HG03139 (cell line): ENCODE measurements around the gene PALB2.

ENCODE experiments used
- ATAC-seq: cut with Tn5 transposase; IDR thresholded peaks from one replicate; pipeline ENCODE4 v1.9.1; 2021; ENCODE audit not compliant: unreplicated experiment

Gene PALB2

DNA sequence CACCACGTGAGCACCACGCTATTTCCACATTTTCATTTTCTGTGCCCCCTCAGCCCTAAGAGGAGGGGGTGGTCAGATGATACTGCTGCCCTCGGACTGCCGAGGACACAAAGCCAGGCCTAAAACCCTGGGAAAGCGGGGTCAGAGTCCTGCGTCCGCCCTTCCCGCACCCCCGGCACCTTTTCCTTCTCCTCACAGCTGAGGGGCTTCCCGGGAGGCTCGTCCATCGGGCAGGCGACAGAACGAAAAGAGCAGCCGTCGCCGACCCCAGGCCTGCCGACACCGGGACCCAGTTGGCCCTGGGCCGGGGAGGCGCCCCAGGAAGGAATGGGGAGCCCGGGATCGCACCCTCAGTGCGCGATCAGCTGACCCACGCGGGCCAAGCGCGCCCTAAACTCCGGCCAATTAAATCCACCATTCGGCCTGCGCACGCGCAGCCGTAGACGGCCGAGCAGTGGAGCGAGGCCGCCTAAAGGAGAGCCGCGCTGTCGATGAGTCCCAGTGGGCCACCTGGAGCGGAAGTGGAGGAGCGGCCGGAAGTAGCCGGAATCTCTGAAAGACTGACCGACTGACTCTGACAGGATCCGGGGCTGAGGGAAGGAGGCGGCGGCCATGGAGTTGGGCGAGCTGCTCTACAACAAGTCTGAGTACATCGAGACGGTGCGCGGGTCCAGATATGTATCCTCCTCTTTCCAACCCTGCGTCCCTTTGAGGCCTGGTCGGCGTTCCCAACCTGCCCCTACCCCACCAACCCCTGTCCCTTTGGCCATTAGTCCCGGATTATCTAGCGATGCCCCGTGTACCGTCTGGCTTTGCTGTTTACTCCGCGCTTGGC lies at the start of gene PALB2, which contains the start of gene DCTN5:
Gene PALB2, minus strand, starts transcription at position 380 of the 835 bp plus-strand sequence. Its CDS starts 153 bp downstream, at position 227.
Gene DCTN5, plus strand, starts transcription at position 536 of the 835 bp plus-strand sequence. Its CDS starts 77 bp downstream, at position 613.
- peak; percentile 91 for ATAC-seq

DNA sequence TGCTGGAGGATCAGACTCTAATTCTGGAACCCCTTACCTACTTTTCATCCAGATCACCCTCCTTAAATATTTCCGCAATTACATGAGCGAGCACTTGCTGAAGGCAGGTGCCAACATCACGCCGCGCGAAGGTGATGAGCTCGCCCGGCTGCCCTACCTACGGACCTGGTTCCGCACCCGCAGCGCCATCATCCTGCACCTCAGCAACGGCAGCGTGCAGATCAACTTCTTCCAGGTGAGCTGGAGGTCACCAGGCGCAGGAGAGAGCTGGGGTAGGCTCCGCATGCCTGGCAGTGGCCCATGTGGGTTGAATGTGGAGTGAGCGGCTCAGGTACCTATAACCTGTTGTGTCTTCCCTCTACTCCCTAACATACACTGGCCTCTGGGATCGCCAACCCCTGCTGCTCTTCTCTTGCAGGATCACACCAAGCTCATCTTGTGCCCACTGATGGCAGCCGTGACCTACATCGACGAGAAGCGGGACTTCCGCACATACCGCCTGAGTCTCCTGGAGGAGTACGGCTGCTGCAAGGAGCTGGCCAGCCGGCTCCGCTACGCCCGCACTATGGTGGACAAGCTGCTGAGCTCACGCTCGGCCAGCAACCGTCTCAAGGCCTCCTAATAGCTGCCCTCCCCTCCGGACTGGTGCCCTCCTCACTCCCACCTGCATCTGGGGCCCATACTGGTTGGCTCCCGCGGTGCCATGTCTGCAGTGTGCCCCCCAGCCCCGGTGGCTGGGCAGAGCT lies 48.5 kb upstream of the PALB2 start:
- no peak for ATAC-seq

DNA sequence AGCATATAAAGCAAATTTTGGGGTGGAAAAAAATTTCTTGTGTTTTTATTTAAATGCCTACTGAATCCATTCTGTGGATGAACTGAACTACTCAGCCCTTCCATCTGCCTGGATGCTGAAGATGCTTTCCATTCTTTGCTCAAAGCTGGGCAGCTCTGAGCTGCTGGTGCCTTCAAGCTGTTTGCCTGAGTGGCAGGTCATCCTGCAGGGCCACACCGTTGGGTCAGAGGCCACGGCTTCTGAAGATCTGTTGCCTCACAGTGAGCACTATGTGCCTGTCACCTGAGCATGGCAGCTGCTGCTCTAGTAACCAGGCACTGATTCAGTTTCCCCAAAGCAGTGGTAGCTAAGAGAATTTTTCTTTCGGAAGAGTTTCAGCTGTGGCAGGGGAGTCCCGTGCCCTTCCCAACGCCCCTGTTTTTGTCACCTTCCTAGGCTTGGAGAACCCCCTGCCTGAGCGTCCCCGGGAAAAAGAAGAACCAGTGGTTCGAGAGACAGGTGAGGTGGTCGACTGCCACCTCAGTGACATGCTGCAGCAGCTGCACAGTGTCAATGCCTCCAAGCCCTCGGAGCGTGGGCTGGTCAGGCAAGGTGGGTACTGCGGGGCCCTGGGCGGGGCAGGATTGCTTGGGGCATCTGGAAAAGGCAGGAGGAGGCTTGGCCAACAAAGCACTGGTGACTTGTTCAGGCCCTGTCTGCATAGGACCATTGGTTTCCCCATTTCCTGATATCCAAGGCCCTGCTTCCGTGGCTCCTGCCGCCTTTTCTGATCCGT lies 46.1 kb upstream of the PALB2 start:
- ATAC-seq = no peak

DNA sequence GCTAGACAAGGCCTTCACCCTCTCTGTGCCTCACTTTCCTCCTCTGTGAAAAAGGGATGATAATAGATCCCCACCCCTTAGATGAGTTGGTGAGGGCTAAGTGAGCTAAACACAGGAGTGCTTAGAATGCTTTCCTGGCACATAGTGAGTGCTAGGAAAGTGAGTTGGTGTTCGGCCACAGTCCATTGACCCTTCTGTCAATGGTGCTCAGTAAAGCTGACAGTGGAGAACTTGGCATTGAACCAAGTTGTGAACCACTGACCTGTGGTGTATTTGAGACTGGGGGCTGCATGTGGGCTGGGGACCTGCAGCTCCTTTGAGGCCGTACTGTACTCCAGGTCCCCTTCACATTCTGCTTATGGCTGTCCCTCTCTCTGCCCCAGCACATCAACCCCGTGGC lies 42.4 kb upstream of the PALB2 start:
- ATAC-seq = no peak

DNA sequence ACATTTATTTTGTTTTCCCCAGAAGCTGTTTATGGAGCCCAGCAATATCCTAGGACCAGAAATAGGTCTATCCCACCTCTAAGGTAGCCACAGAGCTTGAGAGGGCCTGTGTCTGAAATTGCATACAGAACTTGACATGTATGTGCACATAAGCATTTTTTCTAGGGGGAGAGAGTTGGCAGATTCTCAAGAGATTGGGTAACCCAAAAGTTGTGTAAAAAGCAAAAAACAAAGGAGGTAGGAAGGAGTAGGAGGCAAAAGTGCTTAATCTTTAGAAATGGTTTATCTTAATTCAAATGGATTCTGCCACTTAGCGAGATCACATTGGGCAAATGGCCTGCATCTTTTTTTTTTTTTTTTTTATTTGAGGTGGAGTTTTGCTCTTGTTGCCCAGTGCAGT lies 41.1 kb upstream of the PALB2 start:
- no peak for ATAC-seq

DNA sequence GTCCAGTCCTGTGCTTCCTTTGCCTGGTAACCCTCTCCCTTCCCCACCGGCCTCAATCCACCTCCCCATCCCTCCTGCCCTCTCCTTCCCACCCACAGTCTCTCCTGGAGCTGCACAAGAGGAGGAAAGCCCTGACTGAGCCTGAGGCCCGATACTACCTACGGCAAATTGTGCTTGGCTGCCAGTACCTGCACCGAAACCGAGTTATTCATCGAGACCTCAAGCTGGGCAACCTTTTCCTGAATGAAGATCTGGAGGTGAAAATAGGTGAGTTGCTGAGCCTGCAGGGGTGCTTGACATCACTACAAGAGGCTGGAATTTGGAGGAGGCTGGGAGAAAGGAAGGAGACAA lies 38.9 kb upstream of the PALB2 start:
- ATAC-seq = no peak

DNA sequence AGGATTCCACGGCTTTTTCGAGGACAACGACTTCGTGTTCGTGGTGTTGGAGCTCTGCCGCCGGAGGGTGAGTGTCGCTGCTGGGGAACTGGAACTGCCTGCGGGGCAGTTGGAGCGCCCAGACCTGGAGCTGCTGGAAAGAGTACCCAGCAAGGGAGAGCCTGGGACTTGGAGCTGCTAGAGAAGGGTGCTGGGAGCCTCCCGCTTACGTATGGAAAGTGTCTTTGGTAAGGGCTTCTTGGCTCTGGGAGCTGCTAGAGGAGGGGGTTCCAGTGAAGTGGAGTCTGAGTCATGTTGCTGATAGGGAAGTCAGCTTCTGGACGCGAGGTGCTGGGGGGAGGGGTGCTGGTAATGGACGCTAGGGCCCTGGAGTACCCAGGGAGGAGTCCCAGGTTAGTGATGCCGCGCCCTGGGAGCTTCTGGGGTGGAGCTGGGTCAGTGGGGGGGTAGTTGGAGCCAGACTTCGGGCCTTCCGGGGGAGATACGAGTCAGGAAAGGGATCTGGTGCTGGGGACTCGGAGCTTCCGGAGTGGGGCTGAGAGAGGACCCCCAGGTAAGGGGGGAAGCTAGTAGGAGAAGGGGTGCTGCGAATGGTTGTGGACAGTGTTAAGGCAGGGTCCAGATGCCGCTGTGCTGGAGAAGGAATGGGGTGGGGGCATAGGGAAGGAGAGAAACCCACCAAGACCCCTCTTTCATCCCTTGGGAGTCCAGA lies 38.3 kb upstream of the PALB2 start:
- no peak for ATAC-seq

DNA sequence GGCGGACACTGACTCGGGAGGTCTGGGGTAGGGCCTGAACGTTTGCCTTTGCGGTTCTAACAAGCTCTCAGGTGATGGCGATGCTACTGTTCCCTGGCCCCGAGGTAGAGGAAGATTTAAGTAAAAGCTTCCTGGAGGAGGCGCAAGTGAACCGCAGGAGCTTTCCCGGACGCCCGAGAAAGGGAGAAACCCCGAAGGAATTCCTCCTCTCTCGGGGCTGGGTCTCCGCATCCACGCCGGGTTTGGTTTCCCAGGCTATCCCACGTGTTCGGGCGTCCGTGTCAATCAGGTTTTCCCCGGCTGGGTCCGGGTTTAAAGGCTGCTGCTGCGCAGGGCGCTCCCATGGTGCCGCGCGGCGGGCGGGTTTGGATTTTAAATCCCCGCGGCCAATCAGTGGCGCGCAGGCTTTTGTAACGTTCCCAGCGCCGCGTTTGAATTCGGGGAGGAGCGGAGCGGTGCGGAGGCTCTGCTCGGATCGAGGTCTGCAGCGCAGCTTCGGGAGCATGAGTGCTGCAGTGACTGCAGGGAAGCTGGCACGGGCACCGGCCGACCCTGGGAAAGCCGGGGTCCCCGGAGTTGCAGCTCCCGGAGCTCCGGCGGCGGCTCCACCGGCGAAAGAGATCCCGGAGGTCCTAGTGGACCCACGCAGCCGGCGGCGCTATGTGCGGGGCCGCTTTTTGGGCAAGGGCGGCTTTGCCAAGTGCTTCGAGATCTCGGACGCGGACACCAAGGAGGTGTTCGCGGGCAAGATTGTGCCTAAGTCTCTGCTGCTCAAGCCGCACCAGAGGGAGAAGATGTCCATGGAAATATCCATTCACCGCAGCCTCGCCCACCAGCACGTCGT lies 37.5 kb upstream of the PALB2 start, which contains the start of gene PLK1:
Gene PLK1, plus strand, starts transcription at position 460 of the 844 bp plus-strand sequence. Its CDS starts 44 bp downstream, at position 504.
- ATAC-seq = peak; percentile 76

DNA sequence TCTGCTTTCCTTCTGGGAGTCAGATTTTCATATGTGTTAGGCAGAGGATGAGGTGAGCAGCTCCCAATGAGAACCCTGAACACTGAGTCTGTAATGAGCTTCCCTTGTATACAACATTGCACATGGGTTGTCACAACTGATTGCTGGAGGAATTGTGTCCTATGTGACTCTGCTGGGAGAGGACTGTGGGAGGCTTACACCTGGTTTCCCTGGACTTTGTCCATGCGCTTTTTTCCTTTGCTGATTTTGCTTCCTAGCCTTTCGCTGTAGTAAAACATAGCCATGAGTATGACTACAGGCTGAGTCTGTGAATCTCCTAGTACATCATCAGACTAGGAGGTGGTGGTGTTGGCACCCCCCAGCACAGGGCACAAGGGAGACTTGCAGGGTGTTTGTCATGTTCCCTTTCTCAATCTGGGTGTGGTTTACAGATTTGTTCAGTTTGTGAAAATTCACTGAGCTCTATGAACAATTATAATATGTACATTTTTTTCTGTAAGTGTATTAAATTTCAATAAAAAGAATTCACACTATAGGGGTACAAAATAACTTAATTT lies 35.9 kb upstream of the PALB2 start:
- no peak for ATAC-seq

DNA sequence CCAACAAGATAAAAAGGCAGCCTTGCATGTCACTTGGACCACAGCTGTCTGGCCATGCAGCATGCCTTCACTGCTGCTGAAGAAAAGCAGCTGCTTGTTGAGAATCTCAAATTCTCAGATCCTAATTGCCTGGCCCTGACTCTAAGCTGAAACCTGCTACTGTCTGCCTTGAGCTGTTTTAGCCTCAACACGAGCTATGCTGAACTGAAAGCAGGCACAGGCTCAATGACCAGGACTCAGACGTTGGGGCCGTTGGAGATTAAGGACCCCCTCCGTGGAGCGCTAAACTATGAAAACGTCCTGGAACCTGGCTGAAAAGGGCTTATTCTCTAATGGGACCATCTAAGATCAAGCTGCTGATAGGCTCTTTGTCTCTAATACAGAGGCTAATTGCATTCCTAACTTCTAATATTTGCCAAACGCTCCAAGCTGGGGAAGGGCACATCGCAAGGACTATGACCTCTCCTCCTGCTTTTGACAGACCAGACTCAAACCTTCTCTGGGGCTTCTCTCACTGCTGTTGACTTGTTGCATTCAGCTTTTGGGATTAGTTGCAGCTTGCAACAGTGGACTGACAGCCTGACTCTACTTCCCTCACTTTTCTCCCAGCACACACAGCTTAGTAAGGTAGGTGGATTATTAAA lies 33.0 kb upstream of the PALB2 start:
- no peak for ATAC-seq

DNA sequence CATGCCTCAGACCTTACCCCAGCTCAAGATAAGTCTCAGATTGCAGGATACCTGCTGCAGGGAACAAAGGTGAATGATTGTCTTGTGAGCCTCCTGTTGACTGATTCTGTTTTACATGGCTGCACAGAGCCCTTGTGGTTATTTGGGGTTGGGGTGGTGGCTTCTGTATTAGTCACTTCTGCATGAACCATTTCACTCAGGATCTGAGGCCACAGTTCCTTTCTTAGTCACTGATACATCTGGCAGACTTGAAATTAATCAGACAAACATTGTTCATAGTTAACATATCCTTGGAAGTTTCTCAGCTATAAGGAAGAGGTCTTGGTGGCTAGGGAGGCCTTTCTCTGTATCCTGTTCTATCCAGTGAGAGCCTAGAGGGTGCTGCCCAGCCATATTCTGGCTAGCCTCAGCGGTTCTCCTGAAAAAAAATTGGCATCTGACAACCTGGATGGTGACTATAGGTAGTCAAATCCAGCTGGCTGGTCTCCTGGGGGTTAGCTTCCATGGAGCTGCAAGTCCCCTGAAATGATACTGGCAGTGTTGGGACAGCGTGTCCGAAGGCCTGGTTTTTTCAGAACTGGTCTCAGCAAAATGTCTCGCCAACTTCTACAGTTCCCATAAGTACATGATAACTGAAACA lies 29.1 kb upstream of the PALB2 start:
- ATAC-seq = peak; percentile 91

DNA sequence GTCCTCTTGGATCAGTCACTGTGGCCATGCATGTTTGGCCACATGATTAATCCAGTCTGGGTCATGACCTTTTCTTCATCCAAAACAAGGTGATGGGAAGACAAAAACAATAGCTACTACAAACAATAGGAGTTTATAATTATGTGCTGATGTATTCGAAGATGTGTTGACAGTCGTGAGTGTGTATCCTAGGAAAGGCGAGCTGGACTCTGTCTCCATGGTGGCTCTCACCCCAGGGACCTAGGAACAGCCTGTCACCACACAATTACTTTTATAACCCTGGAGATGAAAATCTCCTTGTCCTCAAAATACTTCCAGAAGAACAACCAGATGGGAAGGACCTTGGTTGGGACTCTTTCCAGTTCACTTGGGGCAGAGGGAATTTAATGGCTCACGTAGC lies 27.8 kb upstream of the PALB2 start:
- ATAC-seq = no peak

DNA sequence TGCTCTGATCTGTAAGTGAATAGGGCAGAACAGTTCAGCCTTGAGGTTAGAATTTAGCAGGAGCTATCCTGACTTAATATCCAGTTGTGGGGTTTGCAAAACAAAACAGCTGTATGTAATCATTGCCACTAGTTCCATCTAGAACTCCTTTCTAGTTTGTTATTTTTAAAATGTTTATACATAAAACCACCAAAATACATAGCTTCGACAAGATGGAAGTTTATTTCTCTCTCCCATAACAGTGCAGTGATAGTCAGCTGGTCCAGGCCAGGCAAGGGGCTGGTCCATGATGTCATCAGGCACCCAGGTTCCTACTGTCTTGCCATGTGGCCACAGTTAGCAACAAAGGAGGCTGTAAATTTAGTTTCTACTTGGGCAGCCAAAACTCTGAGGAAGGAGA lies 27.1 kb upstream of the PALB2 start:
- no peak for ATAC-seq

DNA sequence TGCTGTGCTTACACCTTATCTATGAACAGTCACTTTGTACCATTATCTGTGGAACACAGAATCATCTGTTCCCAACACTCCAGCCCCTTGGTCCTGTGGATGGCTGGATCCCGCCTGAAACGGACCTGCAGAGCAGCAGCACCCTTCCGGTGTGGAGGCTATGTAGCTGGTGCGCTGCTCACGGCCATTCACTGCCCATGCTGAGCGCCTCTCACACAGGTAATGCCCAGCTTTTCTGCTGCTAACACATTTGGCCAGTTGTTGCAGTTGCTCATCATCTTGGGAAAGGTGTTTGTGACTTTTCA lies 26.2 kb upstream of the PALB2 start:
- no peak for ATAC-seq

DNA sequence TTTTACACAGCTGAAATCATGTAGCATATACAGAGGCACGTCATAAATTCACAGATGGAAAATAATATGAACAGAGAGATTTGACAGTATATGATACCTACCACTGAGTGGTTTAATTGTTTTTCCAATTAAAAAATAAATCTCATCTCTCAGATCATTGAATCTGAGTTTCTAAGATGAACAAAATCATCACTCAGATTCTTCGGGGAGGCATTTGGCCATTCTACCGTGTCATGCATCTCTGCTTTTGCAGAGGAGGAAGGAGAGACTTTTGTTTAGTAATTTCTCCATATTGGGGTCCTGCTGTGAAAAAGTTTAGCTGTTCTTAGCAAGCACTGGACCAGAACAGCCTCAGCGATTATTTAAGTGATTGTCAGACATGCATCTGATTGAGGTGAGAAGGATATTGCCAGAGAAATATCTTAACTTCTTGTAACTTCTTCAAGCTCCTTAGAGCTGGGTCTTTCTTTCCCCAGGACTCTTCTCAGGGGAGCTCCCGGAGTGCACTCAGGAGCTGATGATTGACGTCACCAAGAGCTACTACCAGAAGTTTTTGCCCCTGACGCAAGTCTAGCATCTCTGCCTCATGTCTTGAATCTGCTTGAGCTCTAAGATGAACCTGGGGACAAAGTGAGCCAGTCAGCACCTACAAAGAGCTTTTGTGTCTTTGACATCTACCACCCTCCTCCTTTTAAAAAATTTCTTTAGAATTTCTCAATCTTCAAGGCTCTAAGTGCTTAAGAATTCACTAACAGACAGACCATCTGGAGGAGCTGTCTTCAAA lies 25.7 kb upstream of the PALB2 start:
- ATAC-seq = no peak

DNA sequence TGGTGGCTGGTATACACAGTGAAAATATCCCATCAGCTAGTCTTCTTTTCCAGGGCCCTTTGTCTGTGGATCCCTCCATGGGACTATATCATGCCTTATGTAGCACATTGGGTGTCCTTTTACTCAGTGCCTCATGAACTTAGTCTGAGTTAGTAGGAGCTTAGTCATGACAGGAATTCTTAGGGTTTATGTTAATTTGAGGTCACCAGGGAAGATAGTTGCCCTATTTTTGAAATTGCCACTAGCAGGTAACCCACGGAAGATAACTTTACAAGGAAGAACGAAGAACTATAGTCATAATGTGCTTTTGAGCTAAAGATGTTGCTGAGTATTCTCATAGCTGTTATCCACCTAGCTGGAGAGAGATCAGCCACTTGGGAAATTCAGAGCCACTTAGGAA lies 22.8 kb upstream of the PALB2 start:
- no peak for ATAC-seq

DNA sequence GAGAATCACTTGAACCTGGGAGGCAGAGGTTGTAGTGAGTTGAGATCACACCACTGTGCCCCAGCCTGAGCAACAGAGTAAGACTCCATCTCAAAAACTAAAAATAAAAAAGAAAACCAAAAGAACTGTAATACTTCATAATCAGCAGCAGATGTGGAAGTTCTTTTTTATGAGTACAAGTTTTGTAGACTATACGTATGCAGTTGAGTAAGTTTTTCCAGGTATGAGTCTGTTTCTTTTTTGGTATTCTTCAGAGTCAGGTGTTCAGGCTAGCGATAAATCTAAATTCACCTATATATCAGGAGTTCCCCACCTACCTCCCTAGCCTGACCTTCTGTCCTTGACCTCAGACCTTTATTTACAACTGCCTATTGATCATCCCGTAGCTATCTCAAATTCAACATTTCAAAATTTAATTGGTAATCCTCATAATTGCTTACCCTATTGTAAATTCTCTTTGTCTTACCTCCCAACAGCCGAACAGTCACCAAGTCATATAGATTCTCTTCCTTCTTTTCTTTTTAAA lies 10.9 kb upstream of the PALB2 start:
- no peak for ATAC-seq
